Left renal pelvis (tissue), 4 donors: ENCODE measurements around the gene FAM200A. TPM values are rescaled to one million over a fixed set of nuclear protein-coding genes. Genes with fewer than 3 reads are reported as not detected.
"Not testable (repeated sequence)": the region's sequence is repeated elsewhere in the genome, so short reads cannot be mapped to it uniquely, and the experiment has no call there.

Source experiments
- DNase-seq, 4 donors: peaks; one replicate each; pipeline ENCODE4 v3.0.0-alpha.2; 2013; ENCODE audit warnings: low read depth in 4 of 4, low spot score in 3 of 4
- polyA plus RNA-seq, 4 donors: library from polyadenylated mRNA; unstranded; fragments of 120-200 nt; gene quantifications; one replicate each; pipeline ENCODE4 v1.2.1, GENCODE V29; 2013; ENCODE audit not compliant: insufficient read length in 4 of 4

The FAM200A gene
- polyA plus RNA-seq, 4 donors, result 13.0 to 17.7 (median 15.0) TPM

- DNase-seq, result peak; percentile 93 to 98 (median 95)
Measured at GRCh38 chr7:99504603-99505323, 47.2 kb downstream of the FAM200A start, which contains the start of gene ZKSCAN5. TSS of gene ZKSCAN5 (plus strand) at chr7:99504662. CDS start at chr7:99506045, 1,383 bp downstream.

- peak in 1 of 4 donors; percentile 95 for DNase-seq
Measured at GRCh38 chr7:99504281-99504602, 47.7 kb downstream of the FAM200A start.

DNA sequence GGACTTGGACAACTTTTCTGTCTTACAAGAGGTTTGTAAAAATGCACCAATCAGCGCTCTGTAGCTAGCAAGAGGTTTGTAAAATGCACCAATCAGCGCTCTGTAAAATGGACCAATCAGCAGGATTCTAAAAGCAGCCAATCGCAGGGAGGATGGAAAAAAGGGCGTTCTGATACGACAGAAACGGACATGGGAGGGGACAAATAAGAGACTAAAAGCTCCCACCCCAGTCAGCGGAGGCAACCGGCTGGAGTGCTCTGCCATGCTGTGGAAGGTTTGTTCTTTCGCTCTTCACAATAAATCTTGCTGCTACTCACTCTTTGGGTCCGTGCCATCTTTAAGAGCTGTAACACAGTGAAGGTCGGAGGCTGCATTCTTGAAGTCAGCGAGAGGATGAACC is 50.7 kb downstream of the FAM200A start:
- not testable (repeated sequence) for DNase-seq

- no peak for DNase-seq
Measured at GRCh38 chr7:99500637-99501009, 51.3 kb downstream of the FAM200A start.

- DNase-seq, result peak; percentile 80 to 89 (median 86)
Measured at GRCh38 chr7:99499721-99500636, 51.9 kb downstream of the FAM200A start, which contains the start of gene ZNF394. TSS of gene ZNF394 (minus strand) at chr7:99500281. CDS start at chr7:99500093, 188 bp downstream.

GRCh38 chr7:99499371-99499720 is 52.6 kb downstream of the FAM200A start:
- DNase-seq, result peak in 1 of 4 donors; percentile 1

DNA sequence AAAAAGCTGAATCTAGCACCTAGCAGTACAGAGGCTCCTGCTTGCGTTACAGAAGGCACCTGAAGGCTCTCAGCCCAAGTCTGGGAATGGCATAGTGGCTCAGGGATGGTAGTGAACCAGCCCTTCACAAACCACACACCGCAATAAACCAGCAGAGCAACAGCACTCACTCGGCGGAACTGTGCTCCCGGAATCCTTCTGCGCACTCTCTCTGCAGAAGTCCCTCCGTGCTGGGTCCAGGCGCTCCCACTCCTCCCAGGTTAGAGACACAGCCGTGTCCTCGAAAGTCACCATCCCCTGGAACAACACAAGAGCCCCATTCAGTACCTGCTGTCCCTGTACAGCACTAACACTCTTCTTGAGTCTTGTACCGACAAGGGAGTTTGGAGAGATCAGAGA is 53.4 kb downstream of the FAM200A start:
- DNase-seq, result no peak

GRCh38 chr7:99497766-99498545 is 54.0 kb downstream of the FAM200A start:
- no peak for DNase-seq

Other genes starting within 250 kb of the FAM200A start
- 100 to 1,000 TPM in 3 of 4 donors, 10 to 100 TPM in 1; 98.0 to 109 (median 106) TPM for gene ARPC1A, start 226.2 kb downstream of the FAM200A start, polyA plus RNA-seq
- 10 to 100 TPM; 26.5 to 47.6 (median 34.2) TPM for gene ARPC1B, start 177.4 kb downstream of the FAM200A start, polyA plus RNA-seq
- gene PDAP1, start 143.5 kb downstream of the FAM200A start, polyA plus RNA-seq, result 100 to 1,000 TPM; 114 to 140 (median 137) TPM
- gene BUD31, start 143.1 kb downstream of the FAM200A start, polyA plus RNA-seq, result 100 to 1,000 TPM in 3 of 4 donors, 10 to 100 TPM in 1; 94.8 to 124 (median 108) TPM
- 1 to 10 TPM; 3.9 to 6.9 (median 4.6) TPM for gene PTCD1, start 113.3 kb downstream of the FAM200A start, polyA plus RNA-seq
- 10 to 100 TPM; 24.0 to 42.7 (median 29.2) TPM for gene CPSF4, start 113.2 kb downstream of the FAM200A start, polyA plus RNA-seq
- gene ATP5MF, start 85.9 kb downstream of the FAM200A start, polyA plus RNA-seq, result 100 to 1,000 TPM; 275 to 470 (median 437) TPM
- gene ZNF789, start 79.2 kb downstream of the FAM200A start, polyA plus RNA-seq, result 10 to 100 TPM; 20.2 to 55.7 (median 27.9) TPM
- 10 to 100 TPM; 11.6 to 18.6 (median 15.2) TPM for gene ZNF394, start 51.8 kb downstream of the FAM200A start, polyA plus RNA-seq
- 10 to 100 TPM; 14.3 to 16.9 (median 15.0) TPM for gene ZKSCAN5, start 47.5 kb downstream of the FAM200A start, polyA plus RNA-seq
- 100 to 1,000 TPM in 1 of 4 donors, 10 to 100 TPM in 3; 71.2 to 100 (median 78.3) TPM for gene ZNF655, start 6.5 kb upstream of the FAM200A start, polyA plus RNA-seq
- 1 to 10 TPM; 2.0 to 3.0 (median 2.5) TPM for gene TMEM225B, start 46.2 kb upstream of the FAM200A start, polyA plus RNA-seq
- gene ZSCAN25, start 64.8 kb upstream of the FAM200A start, polyA plus RNA-seq, result 10 to 100 TPM; 19.5 to 22.9 (median 19.6) TPM
- 1 to 10 TPM; 1.6 to 3.0 (median 1.8) TPM for gene CYP3A5, start 127.9 kb upstream of the FAM200A start, polyA plus RNA-seq
- gene CYP3A7, start 183.1 kb upstream of the FAM200A start, polyA plus RNA-seq, result 10 to 100 TPM in 1 of 4 donors, 1 to 10 TPM in 1, under 1 TPM in 2; 0.42 to 14.2 (median 1.1) TPM
- gene CYP3A4, start 232.1 kb upstream of the FAM200A start, polyA plus RNA-seq, result under 1 TPM; 0.11 to 0.26 (median 0.16) TPM